ENCODE results near the gene SEPTIN8.
"Not testable (repeated sequence)": the region's sequence is repeated elsewhere in the genome, so short reads cannot be mapped to it uniquely, and the experiment has no call there.

Gene SEPTIN8

GRCh38 chr5:132812123-132812765 lies 35.2 kb upstream of the SEPTIN8 start:
- no peak for DNase-seq

- no peak for DNase-seq
Measured at GRCh38 chr5:132810605-132811004, 33.6 kb upstream of the SEPTIN8 start.

- no peak for DNase-seq
Measured at GRCh38 chr5:132808866-132809265, 31.8 kb upstream of the SEPTIN8 start.

- DNase-seq: no peak
Measured at GRCh38 chr5:132808448-132808847, 31.4 kb upstream of the SEPTIN8 start.

- DNase-seq: no peak
Measured at GRCh38 chr5:132807163-132807838, 30.3 kb upstream of the SEPTIN8 start.

GRCh38 chr5:132806804-132807162 lies 29.7 kb upstream of the SEPTIN8 start:
- DNase-seq: not testable (repeated sequence)

GRCh38 chr5:132805872-132806271 lies 28.8 kb upstream of the SEPTIN8 start:
- DNase-seq: not testable (repeated sequence)

- DNase-seq: not testable (repeated sequence)
Measured at GRCh38 chr5:132804219-132804618, 27.2 kb upstream of the SEPTIN8 start.

- not testable (repeated sequence) for DNase-seq
Measured at GRCh38 chr5:132802685-132803066, 25.6 kb upstream of the SEPTIN8 start.

GRCh38 chr5:132802044-132802684 lies 25.1 kb upstream of the SEPTIN8 start:
- DNase-seq: no peak

- no peak for DNase-seq
Measured at GRCh38 chr5:132800545-132800944, 23.5 kb upstream of the SEPTIN8 start.

GRCh38 chr5:132799392-132799791 lies 22.4 kb upstream of the SEPTIN8 start:
- DNase-seq: no peak

GRCh38 chr5:132797651-132798050 lies 20.6 kb upstream of the SEPTIN8 start:
- DNase-seq: no peak

- no peak for DNase-seq
Measured at GRCh38 chr5:132791026-132791425, 14.0 kb upstream of the SEPTIN8 start.

GRCh38 chr5:132790201-132790865 lies 13.3 kb upstream of the SEPTIN8 start:
- DNase-seq: no peak

GRCh38 chr5:132788990-132789886 lies 12.2 kb upstream of the SEPTIN8 start:
- no peak for DNase-seq

- no peak for DNase-seq
Measured at GRCh38 chr5:132788508-132788907, 11.5 kb upstream of the SEPTIN8 start.

- DNase-seq: peak; percentile 16
Measured at GRCh38 chr5:132787076-132787475, 10.0 kb upstream of the SEPTIN8 start.

GRCh38 chr5:132785864-132786263 lies 8.8 kb upstream of the SEPTIN8 start:
- no peak for DNase-seq

GRCh38 chr5:132785365-132785764 lies 8.3 kb upstream of the SEPTIN8 start:
- DNase-seq: no peak

GRCh38 chr5:132782101-132782500 lies 5.1 kb upstream of the SEPTIN8 start:
- peak; percentile 56 for DNase-seq

GRCh38 chr5:132781029-132781428 lies 4.0 kb upstream of the SEPTIN8 start:
- DNase-seq: no peak

GRCh38 chr5:132780577-132780976 lies 3.5 kb upstream of the SEPTIN8 start:
- no peak for DNase-seq
